GM21786 (cell line): ENCODE measurements around the gene PARM1.

ENCODE experiments used
- ATAC-seq: cut with Tn5 transposase; IDR thresholded peaks from one replicate; pipeline ENCODE4 v1.9.1; 2021; ENCODE audit not compliant: unreplicated experiment

Gene PARM1, protein sequence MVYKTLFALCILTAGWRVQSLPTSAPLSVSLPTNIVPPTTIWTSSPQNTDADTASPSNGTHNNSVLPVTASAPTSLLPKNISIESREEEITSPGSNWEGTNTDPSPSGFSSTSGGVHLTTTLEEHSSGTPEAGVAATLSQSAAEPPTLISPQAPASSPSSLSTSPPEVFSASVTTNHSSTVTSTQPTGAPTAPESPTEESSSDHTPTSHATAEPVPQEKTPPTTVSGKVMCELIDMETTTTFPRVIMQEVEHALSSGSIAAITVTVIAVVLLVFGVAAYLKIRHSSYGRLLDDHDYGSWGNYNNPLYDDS

DNA sequence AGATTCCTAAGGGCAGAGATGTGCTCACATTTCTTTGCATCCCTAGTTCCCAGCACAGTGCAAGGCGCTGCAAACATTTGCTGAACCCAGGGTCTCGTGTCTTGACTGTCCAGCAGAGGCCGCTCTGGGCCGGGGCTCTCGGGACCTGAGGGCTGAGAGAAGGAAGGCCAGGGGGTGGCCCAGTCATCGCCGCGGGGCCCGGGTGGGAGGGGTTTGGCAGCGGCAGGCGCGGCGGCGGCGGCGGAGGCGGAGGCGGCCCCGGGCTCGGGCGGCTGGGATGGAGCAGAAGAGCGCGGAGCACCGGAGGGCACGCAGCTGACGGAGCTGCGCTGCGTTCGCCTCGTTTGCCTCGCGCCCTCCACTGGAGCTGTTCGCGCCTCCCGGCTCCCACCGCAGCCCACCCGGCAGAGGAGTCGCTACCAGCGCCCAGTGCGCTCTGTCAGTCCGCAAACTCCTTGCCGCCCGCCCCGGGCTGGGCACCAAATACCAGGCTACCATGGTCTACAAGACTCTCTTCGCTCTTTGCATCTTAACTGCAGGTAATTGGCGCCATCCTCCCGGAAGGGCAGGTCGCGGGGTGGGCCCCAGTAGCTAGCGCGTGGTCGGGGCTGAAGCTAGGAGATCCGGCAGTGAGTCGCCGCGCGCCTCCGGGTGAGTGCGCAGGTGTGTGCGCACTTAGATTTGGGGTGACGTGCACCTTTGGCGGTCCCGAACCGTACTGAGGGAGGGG lies at the start of gene PARM1:
PARM1 (plus strand) TSS at position 285 of the 730 bp plus-strand sequence; CDS start at position 497, 212 bp downstream.
- peak; percentile 77 for ATAC-seq

DNA sequence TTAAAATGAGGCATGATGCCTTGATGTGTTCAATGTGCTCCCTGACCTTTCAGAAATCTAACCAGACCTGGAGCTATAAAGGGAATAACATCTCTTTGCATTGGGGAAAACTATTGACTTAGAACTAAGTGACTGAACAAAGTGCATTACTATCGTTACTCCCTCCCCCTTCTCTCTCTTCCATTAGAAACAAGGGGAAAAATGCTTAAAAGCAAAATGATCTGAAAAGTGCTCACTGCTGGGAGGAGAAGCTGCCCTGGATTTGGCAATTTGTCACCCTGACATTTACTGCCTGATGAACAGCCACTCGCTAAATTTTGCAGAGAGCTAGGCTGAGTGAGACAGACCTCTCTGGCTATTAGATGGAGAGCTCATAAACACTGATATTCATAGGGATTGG lies 48.6 kb upstream of the PARM1 start:
- no peak for ATAC-seq

DNA sequence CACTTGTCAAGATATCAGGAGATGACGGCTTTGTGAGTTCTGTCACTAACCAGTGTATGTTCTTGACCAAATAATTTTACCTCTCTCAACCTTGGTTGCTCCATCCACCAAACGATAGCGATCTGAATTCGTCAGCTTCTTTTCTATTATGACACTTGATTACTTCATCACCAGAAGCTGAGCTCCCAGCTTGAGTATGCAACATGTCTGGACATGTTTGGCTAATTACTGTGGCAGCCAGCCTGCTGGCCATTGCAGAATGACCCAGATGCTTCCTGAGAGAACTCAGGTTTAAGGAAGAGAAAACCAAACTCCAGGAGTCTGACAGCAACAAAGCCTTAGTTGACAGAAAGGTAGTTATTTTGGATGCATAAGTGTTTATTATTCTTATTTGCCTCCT lies 46.4 kb upstream of the PARM1 start:
- ATAC-seq, result no peak

DNA sequence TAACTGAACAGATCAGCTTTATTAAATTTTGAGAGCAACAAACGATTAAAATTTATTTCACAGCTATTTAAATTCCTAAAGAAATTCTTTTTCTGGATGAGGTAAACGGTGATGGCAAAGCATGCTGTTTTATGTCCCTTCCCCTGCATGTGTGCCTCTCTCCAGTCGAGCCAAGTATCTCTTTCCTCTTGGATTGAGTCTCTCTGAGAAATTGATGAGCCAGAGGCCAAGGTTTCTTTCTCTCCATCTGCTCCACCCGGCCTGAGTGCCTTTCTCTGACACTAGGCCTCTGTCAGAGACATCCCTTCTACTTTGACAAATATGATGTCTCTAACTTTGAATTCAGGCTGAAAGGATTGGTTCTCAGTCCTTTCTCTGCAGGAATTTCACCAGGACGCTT lies 42.6 kb upstream of the PARM1 start:
- ATAC-seq, result no peak

DNA sequence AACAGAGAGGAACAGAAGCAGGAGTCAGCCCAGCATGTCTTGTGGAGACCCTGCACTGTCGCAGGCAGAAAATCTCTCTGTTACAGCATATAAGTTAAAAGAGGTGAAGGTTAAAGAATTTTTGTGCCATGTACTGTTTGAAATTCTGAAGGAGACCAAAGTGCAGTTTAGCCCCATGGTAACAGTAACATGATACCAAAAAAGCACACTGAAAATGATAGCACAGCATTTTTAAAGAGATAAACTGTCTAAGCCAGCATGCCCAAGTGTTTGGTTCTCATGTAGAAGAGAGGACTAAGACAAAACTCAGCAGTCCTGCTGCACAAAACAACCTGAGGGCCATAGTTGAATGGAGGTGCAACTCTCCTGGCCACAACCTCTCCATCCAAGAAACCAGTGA lies 41.9 kb upstream of the PARM1 start:
- ATAC-seq, result no peak

DNA sequence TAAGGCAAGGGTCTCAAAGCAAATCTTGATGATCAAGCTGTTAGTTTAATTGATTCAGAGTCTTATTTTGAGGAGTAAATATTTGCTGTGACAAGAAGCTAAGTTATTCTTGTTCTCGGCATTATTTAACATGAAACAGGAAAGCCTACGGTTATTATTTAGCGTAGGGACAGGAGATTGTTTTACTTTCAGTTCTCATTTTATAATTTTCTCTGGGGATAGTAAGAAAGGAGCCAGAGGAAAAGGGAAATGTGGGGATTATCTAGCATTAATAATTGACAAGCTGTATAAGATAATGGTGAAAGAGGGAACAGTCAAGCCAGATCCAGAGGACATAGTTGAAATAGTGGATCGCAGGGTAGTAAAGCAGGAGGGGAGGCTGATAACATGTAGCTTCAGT lies 39.7 kb upstream of the PARM1 start:
- no peak for ATAC-seq

DNA sequence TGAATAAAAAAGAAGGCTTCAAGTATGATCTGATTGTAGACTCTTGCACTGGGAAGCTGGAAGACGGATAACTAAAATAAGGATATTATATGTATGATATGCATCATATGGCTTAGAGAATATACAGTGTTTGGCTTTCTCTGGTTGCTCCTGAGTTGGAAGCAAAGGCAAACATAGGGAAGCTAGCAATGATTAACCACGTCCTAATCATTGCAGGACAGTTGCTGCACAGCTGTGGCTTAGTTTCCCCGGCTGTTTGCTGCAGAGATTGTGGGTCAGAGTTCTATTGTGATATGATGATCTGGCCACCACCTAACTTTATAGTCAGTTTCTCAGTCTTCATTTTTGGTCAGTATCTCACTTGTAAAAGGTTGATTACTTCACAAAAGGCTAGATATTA lies 36.3 kb upstream of the PARM1 start:
- no peak for ATAC-seq

DNA sequence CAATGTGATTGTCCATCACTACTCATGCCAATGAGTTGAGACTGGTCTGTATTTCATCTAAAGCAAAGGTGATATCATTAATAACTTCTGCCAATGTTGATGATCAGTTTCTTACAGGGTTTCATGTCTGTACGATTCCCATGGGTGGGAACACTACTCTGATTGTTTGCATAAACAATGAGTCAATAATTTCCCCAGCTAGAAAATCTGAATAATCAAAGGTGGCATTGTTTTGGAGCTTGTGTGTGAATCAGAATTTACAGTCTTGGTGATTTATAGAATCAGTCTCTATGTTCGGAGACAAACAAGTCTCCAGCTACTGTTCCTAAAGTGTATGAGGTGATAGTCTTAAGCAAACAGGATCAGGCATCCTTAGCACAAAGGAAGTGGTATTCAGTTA lies 35.5 kb upstream of the PARM1 start:
- ATAC-seq, result no peak

DNA sequence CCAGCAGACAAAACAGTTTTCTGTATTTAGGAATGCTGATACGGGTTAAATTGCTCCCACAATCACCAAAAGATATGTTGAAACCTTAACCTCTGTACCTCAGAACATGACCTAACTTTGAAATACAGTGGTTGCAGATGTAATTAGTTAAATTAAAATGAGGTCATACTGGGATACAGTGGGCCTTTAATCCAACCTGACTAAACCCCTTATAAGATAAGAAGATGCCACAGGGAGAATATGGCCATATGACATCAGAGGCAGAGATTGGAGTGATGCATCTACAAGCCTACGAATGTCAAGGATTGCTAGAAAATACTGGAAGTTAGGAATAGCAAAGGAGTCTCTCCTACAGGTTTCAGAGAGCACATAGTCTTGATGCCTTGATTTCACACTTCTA lies 32.1 kb upstream of the PARM1 start:
- ATAC-seq, result no peak

DNA sequence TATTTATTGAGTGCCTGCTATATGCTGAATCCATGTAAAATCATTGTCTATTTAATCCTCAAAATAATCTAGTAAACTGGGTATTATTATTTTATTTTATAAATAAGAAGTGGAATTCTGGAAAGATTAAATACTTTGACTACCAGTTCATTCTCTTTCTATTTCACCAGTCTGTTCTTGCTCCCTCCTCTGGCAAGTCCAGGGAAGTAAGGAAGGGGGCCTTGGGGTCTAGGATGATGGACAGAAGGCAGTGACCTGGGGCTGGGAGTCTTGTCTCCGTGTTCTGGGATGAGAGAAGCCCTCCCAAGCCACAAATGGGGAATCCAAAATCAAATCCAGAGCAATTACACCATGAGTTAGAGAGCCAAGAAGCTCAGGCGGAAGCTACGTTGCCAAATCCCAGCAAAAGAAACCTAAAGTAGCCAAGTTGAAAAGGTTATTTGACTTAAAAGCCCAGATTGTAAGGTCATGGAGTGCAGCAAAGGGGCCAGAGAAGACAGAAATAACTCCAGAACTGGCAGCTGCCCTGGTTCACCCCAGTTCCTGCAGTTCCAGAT lies 28.3 kb upstream of the PARM1 start:
- no peak for ATAC-seq

DNA sequence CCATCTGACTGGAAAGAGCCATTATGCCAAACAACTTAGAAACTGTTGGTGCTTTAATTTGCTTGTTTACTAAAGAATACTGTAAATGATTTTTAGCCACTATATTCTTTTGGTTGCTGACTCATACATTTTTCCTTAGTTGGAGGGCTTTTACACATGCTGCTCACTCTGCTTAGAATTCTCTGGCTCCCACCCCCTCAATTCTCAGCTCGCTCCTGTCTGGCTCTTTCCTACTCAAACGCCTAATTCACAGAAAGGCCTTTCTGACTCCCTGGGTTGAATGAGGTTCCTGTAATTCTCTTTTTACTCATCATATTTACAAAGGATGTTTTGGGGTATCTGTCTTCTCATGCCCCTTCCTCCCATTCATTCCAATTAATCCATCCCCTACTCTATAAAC lies 26.1 kb upstream of the PARM1 start:
- ATAC-seq, result no peak

DNA sequence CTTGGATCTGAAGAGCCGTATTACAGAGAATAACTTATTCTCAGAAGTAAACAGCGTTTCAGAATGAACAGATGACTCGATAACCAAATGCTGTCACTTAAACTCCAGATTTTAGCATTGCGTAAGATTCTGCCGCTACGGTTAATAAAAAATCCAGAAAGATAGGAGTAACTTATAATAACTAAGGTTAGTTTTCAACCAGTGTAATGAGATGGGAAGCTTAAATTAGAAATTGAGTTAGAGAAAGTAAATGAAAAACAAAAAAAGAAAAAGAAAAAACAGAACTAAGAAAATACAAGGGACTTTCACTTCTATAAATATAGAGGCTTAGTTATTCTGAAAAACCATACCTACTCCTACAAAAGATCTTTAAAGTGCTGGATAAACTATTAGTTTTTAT lies 13.1 kb upstream of the PARM1 start:
- peak; percentile 80 for ATAC-seq

DNA sequence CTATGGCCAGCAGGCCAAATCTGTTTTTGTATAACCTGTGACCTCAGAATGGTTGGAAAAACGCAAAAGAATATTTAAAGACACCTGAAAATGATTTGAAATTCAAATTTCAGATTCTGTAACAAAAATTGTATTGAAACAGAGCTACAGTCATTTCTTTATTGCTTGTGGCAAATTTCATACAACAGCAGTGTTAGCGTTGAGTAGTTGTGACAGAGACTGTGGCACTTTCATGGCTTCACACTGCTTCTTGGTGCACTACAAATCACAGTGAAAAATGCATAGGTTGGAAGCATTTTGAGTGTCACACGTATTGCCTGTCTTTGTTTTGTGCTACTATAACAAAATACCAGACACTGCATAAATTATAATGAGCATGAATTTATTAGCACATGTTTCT lies 12.2 kb upstream of the PARM1 start:
- no peak for ATAC-seq

DNA sequence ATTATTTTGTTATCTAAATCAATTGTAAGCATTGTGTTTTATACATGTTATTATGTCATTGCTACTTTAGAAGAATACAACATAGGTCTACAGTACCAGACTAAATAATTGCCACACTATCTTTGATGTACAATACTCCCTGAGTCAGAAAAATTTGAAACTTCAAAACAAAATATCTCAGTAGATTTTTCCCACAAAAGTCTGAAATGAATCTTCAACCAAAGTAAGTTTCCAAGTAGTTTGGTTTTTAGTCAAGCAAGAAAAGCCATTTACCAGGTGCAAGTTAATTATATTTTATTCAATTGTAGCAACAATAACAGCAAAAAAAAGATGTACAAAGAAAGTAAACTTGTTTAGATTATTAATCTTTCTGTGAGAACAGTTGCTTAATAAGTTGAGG lies 11.4 kb upstream of the PARM1 start:
- ATAC-seq, result no peak

DNA sequence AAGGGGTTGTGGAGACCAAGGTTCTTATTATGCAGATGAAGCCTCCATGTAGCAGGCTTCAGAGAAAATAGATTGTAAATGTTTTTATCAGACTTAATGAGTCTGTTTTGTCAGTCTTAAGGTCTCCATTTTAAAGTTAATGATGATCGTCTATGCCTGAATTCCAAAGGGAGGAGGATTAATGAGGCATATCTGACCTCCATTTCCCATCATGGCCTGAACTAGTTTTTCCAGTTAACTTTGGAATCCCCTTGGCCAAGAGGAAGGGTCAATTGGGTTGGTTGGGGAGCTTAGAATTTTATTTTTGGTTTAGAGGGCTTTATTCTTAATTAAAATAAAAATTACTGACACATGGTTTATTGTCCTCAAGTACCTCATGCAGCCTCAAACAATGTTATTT lies 6.9 kb upstream of the PARM1 start:
- no peak for ATAC-seq

DNA sequence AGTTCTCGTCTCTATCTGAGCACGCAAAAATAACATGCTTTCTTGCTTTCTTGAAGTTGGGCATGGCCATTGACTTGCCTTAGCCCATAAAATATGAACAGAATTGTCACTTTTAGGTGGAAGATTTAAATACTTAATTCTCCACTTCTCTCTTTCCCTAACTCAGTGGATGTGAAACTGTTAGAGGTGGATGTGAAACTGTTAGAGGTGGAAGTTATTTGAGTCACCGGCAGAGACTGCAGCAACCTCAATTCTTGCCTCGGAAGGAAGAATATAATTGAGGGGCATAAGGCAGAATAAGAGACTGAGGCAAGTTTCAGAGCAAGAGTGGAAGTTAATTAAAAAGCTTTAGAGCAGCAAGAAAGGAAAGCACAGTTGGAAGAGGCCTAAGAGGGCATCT lies 2.8 kb upstream of the PARM1 start:
- peak; percentile 40 for ATAC-seq

DNA sequence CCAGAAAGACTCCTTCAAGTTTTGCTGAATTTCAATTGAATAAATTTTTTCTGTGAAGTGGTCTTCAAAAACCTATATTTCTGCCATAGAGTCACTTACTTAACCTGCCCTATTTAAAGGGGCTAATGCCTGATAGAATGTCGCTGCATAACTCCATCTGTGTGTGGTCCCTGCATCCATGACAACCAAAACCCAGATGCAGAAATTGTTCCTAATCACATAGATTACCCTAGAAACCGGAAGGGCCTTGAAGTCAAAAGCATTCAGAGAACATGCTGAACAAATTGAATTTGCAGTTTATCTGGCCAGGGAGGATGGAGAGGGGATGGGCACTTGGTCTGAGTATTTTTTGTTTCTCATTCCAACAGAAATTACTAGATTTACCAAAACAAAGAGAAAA lies 1.5 kb upstream of the PARM1 start:
- ATAC-seq, result no peak

DNA sequence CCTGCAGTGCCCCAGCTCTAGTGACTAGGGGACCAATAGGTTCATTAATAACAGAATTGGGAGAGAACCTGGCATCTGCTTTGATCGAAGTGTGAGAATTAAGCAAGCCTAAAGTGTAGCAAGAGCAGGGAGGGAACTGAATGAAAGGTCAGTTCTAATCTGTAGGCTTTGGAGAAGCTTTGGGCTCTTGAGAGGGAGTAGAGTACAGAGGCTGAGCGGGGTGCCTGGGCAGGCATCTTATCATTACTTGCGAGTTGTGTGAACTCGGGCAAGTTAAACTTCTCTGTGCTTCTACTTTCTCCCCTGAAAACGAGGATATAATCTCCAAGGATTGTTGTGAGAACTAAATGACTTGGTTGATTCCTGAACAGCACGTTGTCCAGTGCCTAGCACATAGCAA lies 906 bp upstream of the PARM1 start:
- no peak for ATAC-seq

DNA sequence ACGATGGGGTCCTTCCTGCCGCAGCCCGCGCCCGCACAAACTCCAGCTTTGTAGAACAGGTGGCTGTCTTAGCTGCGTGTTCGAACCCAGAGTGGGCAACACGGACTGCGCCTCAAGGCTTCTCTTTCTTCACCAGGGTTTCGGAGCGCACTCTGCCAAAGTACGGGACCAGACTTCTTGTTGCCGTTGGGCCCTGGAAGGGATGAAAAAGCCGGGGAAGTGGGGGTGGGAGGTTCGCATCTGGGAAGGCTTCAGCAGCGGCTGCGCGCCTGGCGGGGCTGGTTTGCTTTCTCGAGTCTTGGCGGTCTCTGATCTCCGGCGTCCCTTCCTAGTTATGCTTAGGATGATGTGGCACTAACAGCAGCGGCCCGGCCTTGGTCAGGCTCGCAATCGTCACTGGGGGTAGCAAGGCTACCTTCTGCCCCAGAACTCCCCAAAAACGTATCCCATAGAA lies 673 bp downstream of the PARM1 start:
- no peak for ATAC-seq

DNA sequence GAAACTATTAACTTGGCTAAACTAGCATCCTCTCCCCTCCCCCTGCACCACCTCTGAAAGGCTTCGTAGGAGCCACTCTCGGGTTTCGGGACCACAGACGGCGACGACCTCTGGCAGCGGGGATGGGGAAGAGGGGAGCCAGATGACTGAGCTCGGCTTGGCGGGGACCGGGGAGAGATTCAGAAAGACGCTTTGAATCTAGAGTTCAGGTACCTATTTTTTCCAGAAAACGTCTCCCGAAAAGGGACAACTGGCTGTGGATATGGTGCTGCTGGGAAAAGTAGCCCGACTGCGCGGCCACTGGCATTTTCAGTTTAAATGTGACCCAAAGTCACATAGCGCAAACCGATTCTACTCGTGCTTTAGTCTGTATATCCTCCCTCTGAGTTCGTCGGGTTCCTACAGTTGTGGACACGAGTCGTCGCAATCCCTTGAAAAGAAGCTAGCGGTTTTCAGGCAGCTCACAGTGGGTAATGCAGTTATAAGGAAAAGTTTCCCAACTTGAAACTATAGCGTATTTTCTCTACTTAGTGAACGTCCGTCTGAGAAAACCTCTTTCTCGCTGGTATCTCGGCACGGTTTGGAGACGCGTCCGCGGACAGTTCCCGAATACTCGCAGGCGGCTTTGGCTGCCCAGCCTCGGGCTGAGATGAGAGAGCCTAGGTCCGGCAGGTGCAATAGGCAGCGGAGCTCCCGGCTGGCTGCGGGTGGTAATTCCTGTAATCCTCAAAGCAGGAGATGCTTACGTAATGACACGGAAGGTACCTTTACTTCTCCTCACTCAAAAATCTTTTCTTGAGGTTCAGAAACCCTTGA lies 1.3 kb downstream of the PARM1 start:
- ATAC-seq, result no peak

DNA sequence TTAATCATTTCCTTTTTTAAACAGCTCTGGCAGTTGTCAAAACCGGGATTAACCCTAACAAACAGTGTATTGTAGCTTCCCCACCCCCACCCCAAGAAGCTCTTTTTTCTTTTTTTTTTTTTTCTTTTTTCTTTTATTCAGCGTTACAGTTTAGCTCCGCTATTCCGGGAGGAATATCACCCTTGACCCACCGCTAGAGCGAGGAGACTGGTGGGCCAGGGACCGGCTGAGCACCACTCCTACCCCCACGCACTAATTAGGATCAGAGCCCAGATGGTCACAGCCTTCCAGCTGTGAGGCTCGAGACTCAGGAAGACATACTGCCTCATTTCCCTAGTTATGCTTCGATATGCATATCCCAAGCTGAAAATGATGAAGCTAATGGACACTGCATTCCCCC lies 2.0 kb downstream of the PARM1 start:
- no peak for ATAC-seq

DNA sequence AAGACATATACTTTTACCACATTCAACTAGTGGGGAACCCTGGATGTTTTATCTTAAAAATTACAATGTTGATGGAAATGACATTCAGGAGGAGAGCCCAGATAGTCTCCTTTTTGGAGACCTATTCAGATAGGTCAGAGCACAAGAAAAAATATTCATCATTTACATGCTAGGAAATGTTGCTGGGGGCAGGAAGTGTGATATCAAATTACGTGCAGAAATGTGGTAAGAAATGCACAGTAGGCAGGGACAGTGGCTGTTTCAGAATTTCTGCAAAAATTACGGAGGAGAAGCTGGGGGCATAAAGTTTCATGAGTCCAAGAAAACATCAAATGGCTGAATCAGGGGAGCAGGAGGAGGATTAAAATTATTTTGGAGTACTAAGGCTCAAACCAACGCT lies 8.2 kb downstream of the PARM1 start:
- ATAC-seq, result no peak
